ENCODE data around the gene COL18A1. TPM values are rescaled to one million over a fixed set of nuclear protein-coding genes. Genes with fewer than 3 reads are reported as not detected.
"Not testable (repeated sequence)": the region's sequence is repeated elsewhere in the genome, so short reads cannot be mapped to it uniquely, and the experiment has no call there.

The COL18A1 gene
- polyA plus RNA-seq, 3 donors = 0.80 to 4.1 (median 1.1) TPM

DNA sequence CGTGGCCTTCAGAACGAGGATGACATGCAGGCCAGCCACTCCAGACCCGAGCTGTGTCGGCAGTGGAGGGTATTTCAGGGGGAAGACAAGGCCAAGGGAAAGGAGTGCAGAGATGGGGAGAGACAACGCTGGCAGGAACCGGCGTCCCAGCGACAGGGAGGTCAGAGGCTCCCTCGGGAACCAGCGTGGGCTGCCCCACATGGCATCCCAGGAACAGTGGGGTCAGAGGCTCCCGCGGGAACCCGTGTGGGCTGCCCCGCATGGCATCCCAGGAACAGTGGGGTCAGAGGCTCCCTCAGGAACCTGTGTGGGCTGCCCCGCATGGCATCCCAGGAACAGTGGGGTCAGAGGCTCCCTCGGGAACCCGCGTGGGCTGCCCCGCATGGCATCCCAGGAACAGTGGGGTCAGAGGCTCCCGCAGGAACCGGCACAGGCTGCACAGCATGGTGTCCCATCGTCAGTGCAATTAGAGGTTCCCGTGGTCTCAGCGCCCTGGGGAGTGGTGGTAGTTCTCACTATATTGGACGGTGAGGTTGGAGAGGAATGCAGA, 94.3 kb downstream of the COL18A1 start:
- no peak overlapping the region for H3K4me2 ChIP-seq (replicated peaks; ENCODE audit: extremely low read depth, low read length, poor library complexity, severe bottlenecking)
- no peaks in the 10 kb centered on the region for H3K36me3 Mint-ChIP-seq
- H3K9me3 Mint-ChIP-seq = peaks cover 0 to 7% (median 4%) of the 10 kb centered on the region in 7 donors
- H4K20me1 ChIP-seq (ENCODE audit: insufficient read depth, low read length) = no peaks in the 10 kb centered on the region
- intact Hi-C loops (cut with micrococcal nuclease) = no loop called here
- no peak overlapping the region for H3K4me3 ChIP-seq (replicated peaks in 1 of 3; ENCODE audit: low read depth in 2 of 3, low read length in 3 of 3)
- peak overlapping the region in 1 of 2 donors; percentile 4 for H3K4me3 Mint-ChIP-seq
- H3K9ac ChIP-seq (ENCODE audit: insufficient read depth, low read length, poor library complexity, severe bottlenecking) = no peak overlapping the region
- TF ChIP-seq, protein P1, sequence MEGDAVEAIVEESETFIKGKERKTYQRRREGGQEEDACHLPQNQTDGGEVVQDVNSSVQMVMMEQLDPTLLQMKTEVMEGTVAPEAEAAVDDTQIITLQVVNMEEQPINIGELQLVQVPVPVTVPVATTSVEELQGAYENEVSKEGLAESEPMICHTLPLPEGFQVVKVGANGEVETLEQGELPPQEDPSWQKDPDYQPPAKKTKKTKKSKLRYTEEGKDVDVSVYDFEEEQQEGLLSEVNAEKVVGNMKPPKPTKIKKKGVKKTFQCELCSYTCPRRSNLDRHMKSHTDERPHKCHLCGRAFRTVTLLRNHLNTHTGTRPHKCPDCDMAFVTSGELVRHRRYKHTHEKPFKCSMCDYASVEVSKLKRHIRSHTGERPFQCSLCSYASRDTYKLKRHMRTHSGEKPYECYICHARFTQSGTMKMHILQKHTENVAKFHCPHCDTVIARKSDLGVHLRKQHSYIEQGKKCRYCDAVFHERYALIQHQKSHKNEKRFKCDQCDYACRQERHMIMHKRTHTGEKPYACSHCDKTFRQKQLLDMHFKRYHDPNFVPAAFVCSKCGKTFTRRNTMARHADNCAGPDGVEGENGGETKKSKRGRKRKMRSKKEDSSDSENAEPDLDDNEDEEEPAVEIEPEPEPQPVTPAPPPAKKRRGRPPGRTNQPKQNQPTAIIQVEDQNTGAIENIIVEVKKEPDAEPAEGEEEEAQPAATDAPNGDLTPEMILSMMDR (IDR thresholded peaks at IDR 0.05) = no peak
- no peaks in the 10 kb centered on the region for H3K9me3 ChIP-seq (replicated peaks in 1 of 2; ENCODE audit: control insufficient read depth in 1 of 2, insufficient read depth in 1 of 2, low read length in 2 of 2)
- DNase-seq = no peak
- no peaks in the 10 kb centered on the region for H3K36me3 ChIP-seq (replicated peaks in 1 of 2; ENCODE audit: control insufficient read depth in 1 of 2, insufficient read depth in 2 of 2, low read length in 2 of 2)
- WGBS (ENCODE audit: insufficient coverage) = 95% methylated on average over 23 of the region's 25 CpGs
- H3K27ac Mint-ChIP-seq = no peak overlapping the region
- H3K27me3 Mint-ChIP-seq (ENCODE audit: low read depth in 3 of 3) = peaks cover 2 to 8% (median 4%) of the 10 kb centered on the region in 3 donors
- H3K27me3 ChIP-seq (ENCODE audit: control insufficient read depth in 2 of 2, insufficient read depth in 2 of 2, low read length in 2 of 2) = no peaks in the 10 kb centered on the region
- no peaks in the 10 kb centered on the region for H3K4me1 ChIP-seq (ENCODE audit: control insufficient read depth in 1 of 2, insufficient read depth in 2 of 2, low read length in 2 of 2)
- H3K27ac ChIP-seq (ENCODE audit: low read depth in 1 of 2, low read length in 2 of 2) = no peak overlapping the region
- no peaks in the 10 kb centered on the region for H3K4me1 Mint-ChIP-seq
- H3K79me2 ChIP-seq (ENCODE audit: insufficient read depth, low read length) = no peaks in the 10 kb centered on the region
- H2AFZ ChIP-seq (ENCODE audit: insufficient read depth, low read depth, low read length, poor library complexity, severe bottlenecking) = no peak overlapping the region

DNA sequence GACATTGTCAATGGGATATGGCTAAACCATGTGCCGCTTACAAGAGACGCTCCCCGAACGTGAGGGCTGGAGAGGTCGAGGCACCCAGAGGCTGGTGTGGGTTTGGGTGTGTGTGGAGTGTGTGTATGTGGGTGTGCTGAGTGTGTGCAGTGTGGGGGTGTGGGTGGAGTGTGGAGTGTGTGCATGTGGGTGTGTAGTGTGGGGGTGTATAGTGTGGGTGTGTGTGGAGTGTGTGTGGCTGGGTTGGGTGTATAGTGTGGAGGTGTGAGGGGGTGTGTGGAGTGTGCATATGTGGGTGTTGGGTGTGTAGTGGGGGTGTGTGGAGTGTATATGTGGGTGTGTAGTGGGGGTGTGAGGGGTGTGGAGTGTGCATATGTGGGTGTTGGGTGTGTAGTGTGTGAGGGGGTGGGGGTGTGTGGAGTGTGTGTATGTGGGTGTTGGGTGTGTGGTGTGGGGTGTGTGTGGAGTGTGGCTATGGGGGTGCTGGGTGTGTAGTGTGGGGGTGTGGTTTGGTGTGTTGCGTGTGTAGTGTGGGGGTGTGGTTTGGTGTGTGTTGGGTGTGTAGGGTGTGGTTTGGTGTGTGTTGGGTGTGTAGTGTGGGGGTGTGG, 95.1 kb downstream of the COL18A1 start:
- intact Hi-C loops (cut with micrococcal nuclease) = no loop called here
- peaks cover 2 to 10% (median 4%) of the 10 kb centered on the region in 3 donors for H3K27me3 Mint-ChIP-seq (ENCODE audit: low read depth in 3 of 3)
- Histone ChIP-seq H3K4me1 (ENCODE audit: control insufficient read depth in 1 of 2, insufficient read depth in 2 of 2, low read length in 2 of 2) (no peaks in the 10 kb centered on the region), H2AFZ (ENCODE audit: insufficient read depth, low read depth, low read length, poor library complexity, severe bottlenecking) (no peak overlapping the region), H3K27me3 (ENCODE audit: control insufficient read depth in 2 of 2, insufficient read depth in 2 of 2, low read length in 2 of 2) (no peaks in the 10 kb centered on the region), H3K79me2 (ENCODE audit: insufficient read depth, low read length) (no peaks in the 10 kb centered on the region), H3K27ac (ENCODE audit: low read depth in 1 of 2, low read length in 2 of 2) (no peak overlapping the region), H3K4me2 (replicated peaks; ENCODE audit: extremely low read depth, low read length, poor library complexity, severe bottlenecking) (no peak overlapping the region), H3K4me3 (replicated peaks in 1 of 3; ENCODE audit: low read depth in 2 of 3, low read length in 3 of 3) (no peak overlapping the region), H3K36me3 (replicated peaks in 1 of 2; ENCODE audit: control insufficient read depth in 1 of 2, insufficient read depth in 2 of 2, low read length in 2 of 2) (no peaks in the 10 kb centered on the region), H4K20me1 (ENCODE audit: insufficient read depth, low read length) (no peaks in the 10 kb centered on the region), H3K9me3 (replicated peaks in 1 of 2; ENCODE audit: control insufficient read depth in 1 of 2, insufficient read depth in 1 of 2, low read length in 2 of 2) (no peaks in the 10 kb centered on the region), H3K9ac (ENCODE audit: insufficient read depth, low read length, poor library complexity, severe bottlenecking) (no peak overlapping the region)
- H3K9me3 Mint-ChIP-seq = peaks cover 0 to 7% (median 4%) of the 10 kb centered on the region in 7 donors
- TF ChIP-seq, protein P1 (IDR thresholded peaks at IDR 0.05) = no peak
- WGBS (ENCODE audit: insufficient coverage) = 86% methylated on average over 5 of the region's 6 CpGs
- DNase-seq = no peak
- no peak overlapping the region for H3K4me3 Mint-ChIP-seq
- H3K27ac Mint-ChIP-seq = peak overlapping the region in 1 of 7 donors; percentile 20
- H3K4me1 Mint-ChIP-seq = no peaks in the 10 kb centered on the region
- H3K36me3 Mint-ChIP-seq = no peaks in the 10 kb centered on the region

DNA sequence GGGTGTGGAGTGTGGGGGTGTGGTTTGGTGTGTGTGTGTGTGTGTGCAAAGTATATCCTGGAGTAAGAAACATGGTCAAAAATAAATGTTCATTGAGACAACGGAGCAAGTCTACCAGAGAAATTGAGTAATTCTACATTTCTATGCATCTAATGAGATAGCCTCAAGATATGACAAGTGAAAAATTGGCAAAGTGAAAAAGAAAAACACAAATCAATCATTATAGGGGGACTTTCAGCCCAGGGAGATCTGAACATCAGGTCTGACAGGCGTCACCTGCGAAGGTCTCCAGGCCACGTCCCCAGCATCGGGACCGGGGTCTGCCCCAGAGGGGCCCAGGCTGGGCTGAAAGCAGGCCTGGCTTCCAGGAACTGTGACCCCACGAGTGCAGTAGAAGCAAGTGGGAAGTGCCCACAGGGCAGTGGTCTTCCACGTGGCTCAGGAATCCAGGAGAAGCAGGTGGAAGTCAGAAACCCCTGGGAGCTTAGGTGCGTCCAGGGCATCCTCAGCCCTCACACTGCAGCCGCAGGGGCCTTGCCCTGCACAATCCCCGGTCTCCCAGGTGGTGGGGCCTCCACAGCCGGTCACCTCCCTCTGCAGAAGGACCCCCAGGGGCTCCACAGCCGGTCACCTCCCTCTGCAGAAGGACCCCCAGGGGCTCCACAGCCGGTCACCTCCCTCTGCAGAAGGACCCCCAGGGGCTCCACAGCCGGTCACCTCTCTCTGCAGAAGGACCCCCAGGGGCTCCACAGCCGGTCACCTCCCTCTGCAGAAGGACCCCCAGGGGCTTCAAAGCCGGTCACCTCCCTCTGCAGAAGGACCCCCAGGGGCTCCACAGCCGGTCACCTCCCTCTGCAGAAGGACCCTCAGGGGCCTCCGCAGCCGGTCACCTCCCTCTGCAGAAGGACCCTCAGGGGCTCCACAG, 96.4 kb downstream of the COL18A1 start:
- H3K4me3 ChIP-seq (replicated peaks in 1 of 3; ENCODE audit: low read depth in 2 of 3, low read length in 3 of 3); H3K9me3 Mint-ChIP-seq; H3K27ac ChIP-seq (ENCODE audit: low read depth in 1 of 2, low read length in 2 of 2); H3K27me3 Mint-ChIP-seq (ENCODE audit: low read depth in 3 of 3); H3K4me2 ChIP-seq (replicated peaks; ENCODE audit: extremely low read depth, low read length, poor library complexity, severe bottlenecking); H3K27ac Mint-ChIP-seq; H3K9me3 ChIP-seq (replicated peaks in 1 of 2; ENCODE audit: control insufficient read depth in 1 of 2, insufficient read depth in 1 of 2, low read length in 2 of 2); H3K36me3 ChIP-seq (replicated peaks in 1 of 2; ENCODE audit: control insufficient read depth in 1 of 2, insufficient read depth in 2 of 2, low read length in 2 of 2); intact Hi-C loops (cut with micrococcal nuclease); H3K4me1 ChIP-seq (ENCODE audit: control insufficient read depth in 1 of 2, insufficient read depth in 2 of 2, low read length in 2 of 2); H4K20me1 ChIP-seq (ENCODE audit: insufficient read depth, low read length); H3K4me1 Mint-ChIP-seq; H3K36me3 Mint-ChIP-seq; H2AFZ ChIP-seq (ENCODE audit: insufficient read depth, low read depth, low read length, poor library complexity, severe bottlenecking); H3K9ac ChIP-seq (ENCODE audit: insufficient read depth, low read length, poor library complexity, severe bottlenecking); H3K4me3 Mint-ChIP-seq; DNase-seq; H3K79me2 ChIP-seq (ENCODE audit: insufficient read depth, low read length); H3K27me3 ChIP-seq (ENCODE audit: control insufficient read depth in 2 of 2, insufficient read depth in 2 of 2, low read length in 2 of 2): not testable (repeated sequence)
- WGBS (ENCODE audit: insufficient coverage) = 85% methylated on average over 12 of the region's 20 CpGs

All from CD14-positive monocyte (primary cell).